Sigmoid colon (tissue), 3 donors: ENCODE measurements around the gene TMEM82.

ENCODE experiments used
- POLR2A ChIP-seq, 2 donors: fragments of 450-650 bp; IDR thresholded peaks; one replicate each; pipeline ENCODE4 v1.6.1; 2016; ENCODE audit warnings: antibody characterized with exemption in 2 of 2, mild to moderate bottlenecking in 2 of 2, moderate library complexity in 2 of 2
- TF ChIP-seq, protein P1 (sequence below), 4 experiments: fragments of 450-650 bp in 3 of 4; fragments of 200-600 bp in 1 of 4; IDR thresholded peaks; one replicate each; pipeline ENCODE4 v1.5.1; 2016 to 2019; ENCODE audit warnings: antibody characterized with exemption in 4 of 4, mild to moderate bottlenecking in 3 of 4, moderate library complexity in 2 of 4

DNA sequence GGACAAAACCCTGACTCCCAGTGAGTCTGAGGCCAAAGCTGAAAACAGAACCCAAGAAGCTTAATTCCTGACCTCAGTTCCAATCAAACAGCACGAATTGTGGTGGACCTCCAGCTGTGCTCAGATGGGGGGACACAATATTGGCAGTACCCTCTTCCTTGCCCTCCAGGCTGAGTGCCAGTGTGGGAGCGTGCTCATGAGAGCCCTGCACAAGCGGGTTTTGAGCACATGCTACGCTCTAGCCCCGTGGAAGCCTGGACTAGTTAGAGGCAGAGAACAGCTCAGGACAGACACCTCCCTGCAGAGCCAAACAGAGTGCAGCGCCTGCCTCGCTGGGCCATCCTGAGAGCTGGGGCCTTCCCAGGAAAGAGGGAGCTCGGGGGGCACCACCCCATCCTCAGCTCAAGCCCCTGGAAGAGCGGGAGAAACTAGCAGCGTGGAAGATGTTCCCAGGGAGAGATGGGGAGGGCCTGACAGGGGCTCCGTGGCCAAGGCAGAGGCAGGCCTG lies 9.0 kb upstream of the TMEM82 start:
- TF ChIP-seq, protein P1, sequence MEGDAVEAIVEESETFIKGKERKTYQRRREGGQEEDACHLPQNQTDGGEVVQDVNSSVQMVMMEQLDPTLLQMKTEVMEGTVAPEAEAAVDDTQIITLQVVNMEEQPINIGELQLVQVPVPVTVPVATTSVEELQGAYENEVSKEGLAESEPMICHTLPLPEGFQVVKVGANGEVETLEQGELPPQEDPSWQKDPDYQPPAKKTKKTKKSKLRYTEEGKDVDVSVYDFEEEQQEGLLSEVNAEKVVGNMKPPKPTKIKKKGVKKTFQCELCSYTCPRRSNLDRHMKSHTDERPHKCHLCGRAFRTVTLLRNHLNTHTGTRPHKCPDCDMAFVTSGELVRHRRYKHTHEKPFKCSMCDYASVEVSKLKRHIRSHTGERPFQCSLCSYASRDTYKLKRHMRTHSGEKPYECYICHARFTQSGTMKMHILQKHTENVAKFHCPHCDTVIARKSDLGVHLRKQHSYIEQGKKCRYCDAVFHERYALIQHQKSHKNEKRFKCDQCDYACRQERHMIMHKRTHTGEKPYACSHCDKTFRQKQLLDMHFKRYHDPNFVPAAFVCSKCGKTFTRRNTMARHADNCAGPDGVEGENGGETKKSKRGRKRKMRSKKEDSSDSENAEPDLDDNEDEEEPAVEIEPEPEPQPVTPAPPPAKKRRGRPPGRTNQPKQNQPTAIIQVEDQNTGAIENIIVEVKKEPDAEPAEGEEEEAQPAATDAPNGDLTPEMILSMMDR (IDR thresholded peaks at IDR 0.05), result no peak
- no peak for TF ChIP-seq POLR2A (IDR thresholded peaks at IDR 0.05)
